ENCODE results near the gene MOSPD2. TPM values are rescaled to one million over a fixed set of nuclear protein-coding genes. Genes with fewer than 3 reads are reported as not detected.

The MOSPD2 gene
- total RNA-seq, 2 donors from 2014 or later, result 12.1 to 23.1 TPM

GRCh38 chrX:14899607-14900006, 26.4 kb downstream of the MOSPD2 start:
- DNase-seq (ENCODE audit: low spot score), result no peak
- Histone ChIP-seq H3K27me3 (replicated peaks; ENCODE audit: insufficient read depth) (no peaks in the 10 kb centered on the region), H3K27ac (no peak overlapping the region), H3K4me3 (no peak overlapping the region), H3K36me3 (no peaks in the 10 kb centered on the region), H3K4me1 (replicated peaks) (no peaks in the 10 kb centered on the region), H3K9me3 (no peaks in the 10 kb centered on the region)
- TF ChIP-seq POLR2AphosphoS5 (IDR thresholded peaks at IDR 0.05) (no peak), CTCF (IDR thresholded peaks at IDR 0.05) (no peak), POLR2A (IDR thresholded peaks at IDR 0.05) (no peak)
- intact Hi-C loops (cut with DNase I), result no loop called here

GRCh38 chrX:14902537-14902936, 29.3 kb downstream of the MOSPD2 start:
- intact Hi-C loops (cut with DNase I), result no loop called here
- no peak for DNase-seq (ENCODE audit: low spot score)
- Histone ChIP-seq H3K27me3 (replicated peaks; ENCODE audit: insufficient read depth) (no peaks in the 10 kb centered on the region), H3K27ac (no peak overlapping the region), H3K4me3 (no peak overlapping the region), H3K36me3 (no peaks in the 10 kb centered on the region), H3K4me1 (replicated peaks) (no peaks in the 10 kb centered on the region), H3K9me3 (no peaks in the 10 kb centered on the region)
- TF ChIP-seq POLR2A (IDR thresholded peaks at IDR 0.05) (no peak), CTCF (IDR thresholded peaks at IDR 0.05) (no peak), POLR2AphosphoS5 (IDR thresholded peaks at IDR 0.05) (no peak)

GRCh38 chrX:14903891-14904290, 30.7 kb downstream of the MOSPD2 start:
- Histone ChIP-seq H3K4me1 (replicated peaks) (no peaks in the 10 kb centered on the region), H3K27me3 (replicated peaks; ENCODE audit: insufficient read depth) (no peaks in the 10 kb centered on the region), H3K4me3 (no peak overlapping the region), H3K9me3 (no peaks in the 10 kb centered on the region), H3K27ac (no peak overlapping the region), H3K36me3 (no peaks in the 10 kb centered on the region)
- intact Hi-C loops (cut with DNase I), result no loop called here
- WGBS, result 68% methylated on average over 2 of the region's 2 CpGs
- TF ChIP-seq POLR2AphosphoS5 (IDR thresholded peaks at IDR 0.05) (no peak), POLR2A (IDR thresholded peaks at IDR 0.05) (no peak), CTCF (IDR thresholded peaks at IDR 0.05) (no peak)
- no peak for DNase-seq (ENCODE audit: low spot score)

GRCh38 chrX:14913241-14913640, 40.0 kb downstream of the MOSPD2 start:
- intact Hi-C loops (cut with DNase I), result no loop called here
- no peaks in the 10 kb centered on the region for H3K4me1 ChIP-seq (replicated peaks)
- no peak for TF ChIP-seq CTCF (IDR thresholded peaks at IDR 0.05)
- TF ChIP-seq POLR2AphosphoS5 (IDR thresholded peaks at IDR 0.05), result no peak
- no peak for TF ChIP-seq POLR2A (IDR thresholded peaks at IDR 0.05)
- no peaks in the 10 kb centered on the region for H3K27me3 ChIP-seq (replicated peaks; ENCODE audit: insufficient read depth)
- no peaks in the 10 kb centered on the region for H3K36me3 ChIP-seq
- H3K9me3 ChIP-seq, result no peaks in the 10 kb centered on the region
- 81% methylated on average over 2 of the region's 2 CpGs for WGBS
- no peak for DNase-seq (ENCODE audit: low spot score)
- no peak overlapping the region for H3K4me3 ChIP-seq
- no peak overlapping the region for H3K27ac ChIP-seq

GRCh38 chrX:14915596-14915995, 42.4 kb downstream of the MOSPD2 start:
- intact Hi-C loops (cut with DNase I), result no loop called here
- no peaks in the 10 kb centered on the region for H3K36me3 ChIP-seq

More at GRCh38 chrX:14915596-14915995, 42.4 kb downstream of the MOSPD2 start:
- TF ChIP-seq POLR2A (IDR thresholded peaks at IDR 0.05) (no peak), CTCF (IDR thresholded peaks at IDR 0.05) (no peak), POLR2AphosphoS5 (IDR thresholded peaks at IDR 0.05) (no peak)
- Histone ChIP-seq H3K4me3 (no peak overlapping the region), H3K27me3 (replicated peaks; ENCODE audit: insufficient read depth) (no peaks in the 10 kb centered on the region), H3K4me1 (replicated peaks) (no peaks in the 10 kb centered on the region), H3K27ac (no peak overlapping the region), H3K9me3 (no peaks in the 10 kb centered on the region)
- no peak for DNase-seq (ENCODE audit: low spot score)
- 93% methylated on average over 3 of the region's 3 CpGs for WGBS
